ENCODE data around the gene ITPR2. TPM values are rescaled to one million over a fixed set of nuclear protein-coding genes. Genes with fewer than 3 reads are reported as not detected.
"Not testable (repeated sequence)": the region's sequence is repeated elsewhere in the genome, so short reads cannot be mapped to it uniquely, and the experiment has no call there.

Gene ITPR2
- total RNA-seq, 1 donor from 2014 or later, result 35.1 TPM

DNA sequence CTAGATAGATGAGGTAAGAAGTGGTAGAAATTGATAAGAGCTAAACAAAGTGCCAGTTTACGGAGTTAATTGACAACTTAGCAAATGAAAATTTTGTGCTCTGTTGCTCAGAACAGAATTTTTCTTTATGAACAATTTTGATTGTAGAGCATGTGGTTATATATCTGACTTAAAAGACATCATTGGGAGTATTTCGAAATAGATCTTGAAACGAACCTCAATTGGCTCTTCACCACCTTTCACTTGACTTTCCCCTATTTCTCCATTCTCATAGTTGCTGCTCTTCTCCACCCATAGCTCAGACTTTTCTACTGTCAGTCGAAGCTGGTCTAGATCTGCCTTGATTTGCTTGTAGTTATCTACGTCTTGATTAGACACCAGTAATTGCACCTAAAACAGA lies 212.1 kb downstream of the ITPR2 start:
- ATAC-seq, result no peak

DNA sequence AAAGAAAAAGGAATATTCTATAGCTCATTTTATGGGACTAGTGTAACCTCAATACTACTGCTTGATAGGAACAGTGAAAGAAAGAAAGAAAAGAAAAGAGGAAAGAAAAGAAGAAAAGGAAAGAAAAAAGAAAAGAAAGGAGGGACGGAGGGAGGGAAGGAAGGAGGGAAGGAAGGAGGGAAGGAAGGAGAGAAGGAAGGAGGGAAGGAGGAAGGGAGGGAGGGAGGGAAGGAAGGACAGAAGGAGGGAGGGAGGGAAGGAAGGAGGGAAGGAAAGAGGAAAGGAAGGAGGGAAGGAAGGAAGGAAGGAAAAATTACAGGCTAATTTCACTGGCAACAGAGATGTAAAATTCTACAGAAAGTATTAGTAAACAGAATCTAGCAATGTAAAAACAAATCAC lies 215.5 kb downstream of the ITPR2 start:
- ATAC-seq, result no peak

DNA sequence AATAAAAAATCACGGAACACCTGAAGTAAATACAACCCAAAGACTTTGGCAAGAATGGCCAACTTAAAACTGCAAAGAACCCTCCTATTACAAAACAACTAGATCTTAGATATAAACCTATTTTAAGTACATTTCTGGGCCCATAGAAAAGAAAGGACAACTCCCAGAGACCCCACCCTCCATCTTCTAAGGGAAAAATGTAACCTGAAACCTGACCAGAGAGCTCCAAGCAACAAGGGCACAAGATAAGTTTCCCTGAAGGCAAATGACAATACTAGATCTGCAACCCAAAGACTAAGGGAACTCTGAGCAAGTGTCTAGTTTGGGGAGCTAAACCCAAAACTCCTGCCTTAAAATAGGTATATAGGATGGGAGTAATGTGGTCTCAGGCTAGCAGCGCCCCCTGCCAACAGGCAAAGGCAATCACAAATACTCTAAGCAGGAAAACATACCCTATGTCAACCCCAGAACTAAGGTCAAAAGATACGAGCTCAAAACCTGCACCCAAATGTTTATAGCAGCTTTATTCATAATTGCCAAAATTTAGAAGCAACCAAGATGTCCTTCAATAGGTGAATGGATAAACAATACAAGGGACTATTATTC lies 218.9 kb downstream of the ITPR2 start:
- ATAC-seq, result no peak

DNA sequence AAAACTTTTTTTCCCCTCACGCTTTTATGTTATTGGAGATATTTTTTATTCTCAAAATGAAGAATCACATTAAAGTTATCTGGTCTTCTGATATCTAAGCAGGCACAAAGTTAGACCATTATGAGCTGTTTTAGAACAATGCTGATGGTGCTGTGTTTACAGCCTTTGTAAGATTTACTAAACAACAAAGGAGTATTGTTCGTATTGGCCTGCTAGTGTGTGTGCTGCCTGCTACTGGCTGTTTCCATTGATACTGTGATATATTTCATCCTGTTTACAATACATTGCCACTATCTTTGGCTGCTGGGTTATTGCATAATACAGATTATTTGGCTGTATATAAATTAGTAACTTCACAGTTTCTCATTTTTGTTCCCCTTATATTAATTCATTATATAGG lies 220.8 kb downstream of the ITPR2 start:
- no peak for ATAC-seq

DNA sequence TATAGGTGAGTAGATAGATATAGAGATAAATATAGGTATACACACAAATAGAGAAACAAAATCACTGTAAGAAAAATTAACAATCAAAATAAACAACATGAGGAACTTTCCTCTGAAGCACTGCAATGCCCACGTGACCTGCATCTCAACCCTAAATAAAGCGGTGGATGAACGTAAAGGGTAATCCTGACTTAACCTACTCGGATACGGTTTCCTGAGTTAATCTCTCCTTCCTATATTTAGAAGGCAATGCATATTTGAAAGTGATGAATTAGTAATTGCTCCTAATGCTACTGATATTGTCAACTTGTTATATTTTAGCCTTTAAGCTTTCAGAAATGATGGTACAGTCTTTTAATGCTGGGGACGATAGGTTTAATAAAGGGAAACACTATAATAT lies 221.4 kb downstream of the ITPR2 start:
- ATAC-seq, result no peak

DNA sequence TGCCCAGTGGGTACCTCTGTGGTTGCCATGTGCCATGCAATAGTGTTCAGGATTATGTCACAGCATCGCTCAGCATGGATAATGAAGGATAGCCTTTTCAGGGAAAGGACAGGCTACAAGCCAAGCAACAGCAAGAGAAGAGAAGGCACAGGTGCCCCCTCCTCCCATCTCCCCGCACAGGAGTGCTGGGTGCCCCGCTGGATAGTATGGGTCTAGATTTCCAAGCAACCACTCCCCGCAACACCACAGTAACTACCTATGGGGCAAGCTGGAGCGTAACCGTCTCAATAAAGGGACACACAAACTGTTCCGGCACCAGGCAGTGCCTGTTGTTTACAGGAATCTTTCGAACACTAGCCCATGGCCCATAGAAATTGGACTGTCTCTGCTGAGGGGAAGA lies 222.2 kb downstream of the ITPR2 start:
- no peak for ATAC-seq

DNA sequence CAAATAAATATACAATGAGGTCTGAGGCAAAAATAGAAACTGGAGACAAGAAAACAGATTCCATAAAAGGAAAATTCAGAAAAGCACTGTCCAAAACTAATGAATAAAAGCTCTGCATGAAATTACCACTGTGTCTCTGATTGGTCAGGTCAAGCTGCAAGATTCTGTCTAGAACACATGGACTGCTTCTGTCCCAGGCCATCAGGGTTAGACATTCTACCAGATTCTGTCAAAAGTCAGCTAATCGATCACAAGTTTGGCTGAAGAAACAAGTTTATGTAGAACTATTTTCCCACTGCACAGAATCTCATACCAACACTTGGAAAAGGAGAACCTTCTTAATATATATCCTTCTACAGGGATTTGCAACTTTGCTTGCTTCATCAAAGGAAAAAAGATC lies 223.0 kb downstream of the ITPR2 start:
- ATAC-seq, result no peak

DNA sequence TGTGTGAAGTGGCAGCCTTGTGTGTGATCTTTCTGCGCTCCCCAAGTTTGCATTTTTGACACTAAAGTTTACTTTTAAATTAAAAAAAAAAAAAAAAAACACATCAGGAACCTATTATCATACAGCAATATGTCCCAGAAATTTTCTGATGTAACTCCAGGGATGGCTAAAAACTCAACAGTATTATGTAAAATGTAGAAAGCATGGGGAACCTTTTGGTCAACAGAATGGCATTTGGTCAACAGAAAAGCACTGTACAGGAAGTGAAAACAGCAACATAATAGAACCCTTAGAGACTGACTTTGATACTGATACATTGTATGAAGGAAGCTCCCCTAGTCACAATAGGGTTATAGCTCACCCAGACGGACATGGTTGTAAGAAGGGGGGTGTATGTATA lies 224.3 kb downstream of the ITPR2 start:
- ATAC-seq, result no peak

DNA sequence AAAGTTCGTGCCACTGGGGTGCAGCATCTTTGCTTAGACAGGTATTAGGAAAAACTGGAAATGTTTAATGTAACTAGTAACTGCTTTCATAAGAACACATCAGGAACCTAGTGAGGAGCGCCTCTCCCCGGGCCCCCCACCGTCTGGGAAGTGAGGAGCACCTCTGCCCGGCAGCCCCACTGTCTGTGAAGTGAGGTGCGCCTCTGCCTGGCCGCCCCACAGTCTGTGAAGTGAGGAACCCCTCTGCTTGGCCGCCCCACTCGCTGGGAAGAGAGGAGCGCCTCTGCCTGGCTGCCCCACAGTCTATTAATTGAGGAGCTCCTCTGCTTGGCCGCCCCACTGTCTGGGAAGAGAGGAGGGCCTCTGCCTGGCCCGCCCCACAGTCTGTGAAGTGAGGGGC lies 224.7 kb downstream of the ITPR2 start:
- no peak for ATAC-seq

DNA sequence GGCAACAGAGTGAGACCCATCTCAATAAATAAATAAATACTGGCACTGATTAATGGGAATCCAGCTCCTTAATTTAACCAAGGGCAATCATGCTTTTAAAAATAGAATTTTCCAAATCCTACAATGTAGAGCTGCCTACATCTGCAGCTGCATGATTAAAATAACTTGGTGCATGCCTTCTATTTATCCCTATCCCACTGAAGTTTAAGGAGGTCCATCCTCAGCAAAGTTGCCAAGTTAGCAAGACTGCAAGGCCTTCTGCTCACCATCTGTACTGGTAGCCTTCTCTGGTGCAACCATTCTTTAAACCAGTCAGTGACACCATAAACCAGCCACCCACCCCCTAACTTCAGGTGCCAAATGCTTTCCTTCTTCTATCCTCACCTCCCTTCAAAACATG lies 226.1 kb downstream of the ITPR2 start:
- ATAC-seq, result no peak

DNA sequence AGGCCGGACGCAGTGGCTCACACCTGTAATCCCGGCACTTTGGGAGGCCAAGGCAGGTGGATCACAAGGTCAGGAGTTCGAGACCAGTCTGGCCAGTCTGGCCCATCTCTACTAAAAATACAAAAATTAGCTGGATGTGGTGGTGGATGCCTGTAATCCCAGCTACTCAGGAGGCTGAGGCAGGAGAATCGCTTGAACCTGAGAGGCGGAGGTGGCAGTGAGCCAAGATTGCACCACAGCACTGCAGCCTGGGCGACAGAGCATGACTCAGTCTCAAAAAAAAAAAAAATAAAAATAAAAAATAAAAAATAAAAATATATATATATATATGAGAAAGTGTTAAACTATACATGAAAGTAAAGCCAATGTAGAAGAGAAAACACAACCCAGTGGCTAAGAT lies 228.2 kb downstream of the ITPR2 start:
- not testable (repeated sequence) for ATAC-seq

DNA sequence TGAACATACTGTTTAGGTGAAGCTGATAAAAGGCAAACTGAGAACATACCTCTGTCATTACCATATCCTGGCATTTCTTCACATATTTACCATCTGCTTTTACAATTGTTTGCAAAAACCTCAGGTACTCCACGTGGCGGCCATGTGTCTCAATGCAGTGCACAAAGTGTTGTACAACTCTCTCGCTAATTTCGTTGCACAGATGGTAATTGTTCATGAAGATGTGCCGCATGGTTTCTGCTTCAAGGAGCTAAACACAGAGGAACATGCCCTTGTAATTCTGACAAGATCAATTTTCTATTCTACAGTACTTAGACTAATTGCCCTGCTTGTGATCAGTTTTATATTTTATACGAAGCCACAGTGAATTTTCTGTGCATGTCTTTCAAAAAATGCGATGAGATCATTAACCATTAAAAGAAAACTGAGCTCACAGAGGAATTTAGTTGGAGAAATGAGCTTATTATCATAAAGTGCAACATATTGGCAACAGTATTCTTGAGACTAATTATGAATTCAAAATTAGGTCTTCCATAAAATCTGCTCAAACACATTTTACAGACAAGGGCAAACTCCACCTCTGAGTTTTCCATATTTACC lies 233.8 kb downstream of the ITPR2 start:
- ATAC-seq, result no peak

DNA sequence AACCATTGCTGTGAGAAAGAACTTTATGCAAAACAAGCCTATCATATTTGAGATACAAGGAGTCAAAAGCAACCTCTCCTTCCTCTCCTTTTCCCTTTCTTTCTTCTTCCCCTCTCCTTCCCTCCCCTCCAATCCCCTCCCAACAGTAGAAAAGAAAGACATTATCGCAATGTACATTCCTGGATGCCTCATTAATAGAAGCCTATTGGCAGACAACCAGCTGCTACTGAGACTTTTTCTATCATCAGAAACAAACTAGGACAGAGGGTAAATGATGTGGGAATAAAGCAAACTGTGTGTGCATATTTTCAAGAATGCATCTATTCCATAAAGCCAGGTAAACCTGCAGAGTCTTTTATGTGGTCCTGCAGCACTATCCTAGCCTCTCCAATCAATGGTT lies 237.2 kb downstream of the ITPR2 start:
- no peak for ATAC-seq

DNA sequence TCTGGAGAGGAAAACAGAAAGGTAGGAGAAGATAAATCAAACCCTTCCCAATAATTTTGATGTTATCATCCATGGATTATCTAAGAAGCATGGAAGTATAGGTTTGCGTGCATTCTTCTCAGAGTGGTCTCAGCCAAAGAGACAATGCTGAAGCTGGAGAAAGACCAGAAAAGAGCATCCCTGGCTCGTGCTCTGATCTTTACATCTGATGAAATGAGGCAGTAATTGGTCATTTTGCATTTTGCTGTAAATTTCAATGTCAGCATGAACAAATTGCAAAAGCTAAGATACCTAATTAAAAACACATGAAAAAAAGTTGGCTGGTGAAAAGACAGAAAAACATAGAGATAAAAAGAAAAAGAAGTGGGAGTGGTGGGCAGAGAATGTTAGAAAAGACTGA lies 252.4 kb downstream of the ITPR2 start:
- no peak for ATAC-seq

DNA sequence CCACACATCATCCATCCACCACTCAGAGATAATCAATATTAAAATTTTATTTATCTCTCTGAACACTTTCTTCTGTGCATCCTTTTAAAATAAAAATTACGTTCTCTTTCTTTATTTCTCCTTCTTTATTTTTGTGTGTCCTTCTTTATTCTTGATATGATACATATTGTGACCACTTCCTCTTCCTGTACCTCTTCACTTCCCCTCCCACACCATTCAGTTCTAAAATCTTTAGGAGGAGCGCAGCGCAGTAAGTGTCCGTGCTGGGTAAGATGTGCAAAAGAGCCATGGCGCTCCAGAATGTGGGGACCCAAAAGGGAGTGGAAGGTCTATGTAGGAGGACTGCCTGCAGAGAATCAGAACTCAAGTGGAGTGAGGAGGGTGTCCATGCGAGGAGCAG lies 256.7 kb downstream of the ITPR2 start:
- ATAC-seq, result peak; percentile 35

DNA sequence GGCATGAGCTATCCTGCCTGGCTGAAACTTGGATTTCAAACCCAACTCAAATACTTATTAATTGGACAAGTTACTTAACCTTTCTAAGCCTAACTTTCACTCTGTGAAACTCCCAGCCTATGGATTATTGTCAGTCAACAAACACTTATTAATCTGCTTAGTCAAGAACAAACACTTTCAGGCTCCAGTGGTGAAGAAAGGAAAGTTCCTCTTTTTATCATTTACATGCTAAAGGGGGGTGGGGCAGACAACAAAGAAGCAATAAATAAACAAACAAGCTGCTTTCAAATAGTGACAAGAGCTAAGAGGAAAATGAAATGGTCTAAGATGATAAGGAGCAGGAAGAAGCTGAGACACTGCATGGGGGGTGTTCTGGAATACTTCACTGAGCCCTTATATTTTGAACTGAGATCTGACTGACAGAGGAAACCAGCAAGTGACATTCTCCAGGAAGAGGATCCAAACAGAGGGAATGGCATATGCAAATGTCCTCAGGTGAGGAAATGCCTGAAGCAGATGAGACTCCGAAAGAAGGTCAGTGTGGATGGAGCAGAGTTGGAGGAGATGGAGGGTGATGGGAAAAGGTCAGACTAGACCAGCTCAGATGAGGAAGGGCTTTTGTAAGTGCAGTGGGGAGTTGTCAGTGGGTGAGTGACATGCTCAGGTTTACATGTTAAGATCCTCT lies 259.6 kb downstream of the ITPR2 start:
- ATAC-seq, result no peak

DNA sequence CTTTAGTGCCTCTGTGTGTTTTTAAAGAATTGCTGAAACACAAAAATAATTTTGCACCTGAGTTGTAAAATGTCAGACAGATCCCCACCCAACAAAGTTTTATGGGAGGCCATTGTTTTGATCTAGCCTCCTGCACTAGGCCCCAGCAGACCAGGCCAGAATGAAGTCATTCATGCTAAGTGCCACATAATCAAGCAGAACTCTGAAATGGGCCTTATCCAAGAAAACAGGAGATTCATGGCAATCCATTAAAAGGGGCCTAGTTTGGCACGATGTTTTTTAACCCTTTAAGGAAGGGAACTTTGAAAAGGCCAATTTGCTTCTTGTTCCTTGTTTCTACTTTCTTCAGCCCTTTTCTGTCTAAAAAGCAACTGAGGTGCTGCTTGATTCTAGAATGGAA lies 260.9 kb downstream of the ITPR2 start:
- ATAC-seq, result no peak

DNA sequence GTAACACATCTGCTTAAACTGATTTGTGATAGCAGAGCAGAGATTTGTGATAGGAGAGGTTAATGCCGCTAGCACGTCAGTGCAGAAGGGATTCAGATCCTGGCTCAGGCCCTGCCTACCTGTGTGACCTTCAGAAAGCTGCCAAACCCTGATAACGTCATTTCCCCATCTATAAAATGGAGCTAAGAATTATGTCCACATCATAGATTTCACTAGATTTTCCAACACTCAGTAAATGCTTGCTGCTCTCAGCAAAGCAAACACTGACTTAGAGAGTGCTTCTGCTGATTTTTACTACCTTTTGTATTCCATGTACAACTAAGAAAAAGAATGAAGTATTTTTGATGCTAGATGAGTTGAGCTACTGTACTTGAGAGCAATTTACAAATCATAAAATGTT lies 261.4 kb downstream of the ITPR2 start:
- no peak for ATAC-seq

DNA sequence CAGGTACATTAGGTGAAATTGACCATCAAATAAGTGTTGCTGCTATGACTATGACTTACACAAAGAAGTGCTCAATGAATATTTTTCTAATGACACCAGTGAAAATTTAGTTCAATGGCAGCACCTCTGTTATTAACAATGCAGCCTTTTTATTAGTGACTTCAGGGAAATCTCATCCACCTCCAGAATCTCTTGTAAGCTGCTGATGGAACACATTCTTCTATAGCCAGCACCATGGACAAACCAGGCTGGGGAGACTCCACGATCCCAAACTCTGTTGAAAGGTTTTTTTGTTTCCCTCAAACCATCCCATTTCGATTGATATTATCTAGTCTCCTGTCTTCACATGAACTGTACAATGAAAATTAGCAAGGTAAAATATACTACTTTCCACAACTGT lies 265.9 kb downstream of the ITPR2 start:
- no peak for ATAC-seq

DNA sequence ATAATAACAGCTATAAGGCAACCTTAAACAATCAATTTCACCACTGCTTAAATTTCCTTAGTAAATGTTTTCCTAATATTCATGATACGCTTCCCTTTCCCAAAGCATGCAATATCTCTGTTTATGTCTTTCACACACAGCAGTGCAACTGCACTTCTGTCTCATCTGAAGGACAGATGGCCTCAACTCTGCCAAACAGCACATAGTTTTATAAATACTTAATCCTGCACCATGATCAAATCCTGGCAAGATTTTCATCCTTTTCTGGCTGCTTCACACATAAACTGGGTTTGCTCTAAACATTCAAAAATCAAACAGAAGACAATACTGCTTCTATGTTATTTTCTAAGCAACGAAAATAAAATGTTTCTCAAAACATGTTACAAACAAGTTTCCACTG lies 266.3 kb downstream of the ITPR2 start:
- ATAC-seq, result no peak

DNA sequence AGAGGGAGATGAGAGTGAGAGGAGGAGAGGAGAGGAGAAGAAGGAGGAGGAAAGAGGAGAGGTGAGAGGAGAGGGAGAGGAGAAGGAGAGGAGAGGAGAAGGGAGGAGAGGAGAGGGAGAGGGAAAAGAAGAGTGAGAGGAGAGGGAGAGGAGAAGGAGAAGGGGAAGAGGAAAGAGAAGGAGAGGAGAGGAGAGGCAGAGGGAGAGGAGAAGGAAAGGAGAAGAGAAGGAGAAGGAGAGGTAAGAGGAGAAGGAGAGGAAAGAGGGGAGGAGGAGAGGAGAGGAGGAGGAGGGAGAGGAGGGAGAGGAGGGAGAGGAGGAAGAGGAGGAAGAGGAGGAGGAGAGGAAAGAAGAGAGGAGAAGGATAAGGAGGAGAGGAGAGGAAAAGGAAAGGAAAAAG lies 266.8 kb downstream of the ITPR2 start:
- ATAC-seq, result no peak

DNA sequence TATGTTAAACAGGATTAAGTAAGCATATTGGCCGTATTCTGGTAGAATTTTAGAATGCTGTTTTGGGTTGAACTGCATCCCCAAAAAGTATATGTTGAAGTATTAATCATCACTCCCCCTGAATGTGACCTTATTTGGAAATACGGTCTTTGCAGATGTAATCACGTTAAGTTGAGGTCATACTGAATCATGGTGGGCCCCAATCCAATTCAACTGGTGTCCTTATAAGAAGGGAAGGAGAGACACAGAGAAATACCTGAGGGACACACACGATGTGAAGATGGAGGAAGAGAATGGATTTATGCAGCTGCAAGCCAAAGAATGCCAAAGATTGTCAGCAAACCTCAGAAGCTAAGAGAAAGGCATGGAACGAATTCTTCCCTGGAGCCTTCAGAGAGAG lies 268.6 kb downstream of the ITPR2 start:
- no peak for ATAC-seq

DNA sequence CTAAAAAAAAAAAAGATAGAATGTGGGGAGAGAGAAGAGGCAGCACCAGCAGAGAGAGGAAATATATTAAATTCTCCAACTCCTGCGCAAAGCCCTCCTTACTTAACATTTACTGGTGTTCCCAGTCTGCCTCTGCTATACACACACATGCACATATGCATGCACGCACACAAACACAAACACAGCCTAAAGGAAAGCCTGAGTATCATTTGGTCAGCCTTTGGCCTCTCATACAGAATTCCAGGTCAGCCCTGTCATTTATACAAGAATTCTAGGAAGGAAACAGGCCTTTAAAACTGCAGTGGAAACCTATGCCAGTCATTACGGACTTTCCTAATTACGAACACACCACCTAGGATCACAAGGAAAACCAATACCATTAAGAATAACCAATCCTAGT lies 269.4 kb downstream of the ITPR2 start:
- no peak for ATAC-seq

DNA sequence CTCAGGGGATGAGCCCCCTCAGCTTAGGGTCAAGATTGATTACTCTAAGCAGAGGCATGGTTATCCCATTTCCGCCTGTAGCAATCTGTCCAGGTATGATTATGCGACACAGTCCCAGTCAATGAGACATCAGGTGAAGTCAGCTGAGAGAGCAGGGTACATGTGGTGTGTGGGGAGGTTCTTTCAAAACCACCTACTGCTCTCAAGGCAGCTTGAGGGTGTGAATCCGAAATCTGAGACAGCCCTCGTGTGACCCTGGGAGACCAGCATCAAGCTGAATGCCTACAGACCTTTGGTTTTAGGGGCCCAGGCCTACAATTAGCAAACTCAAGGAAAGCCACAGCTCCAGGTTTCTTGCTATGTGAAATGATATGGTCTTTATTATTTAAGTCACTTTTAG lies 275.7 kb downstream of the ITPR2 start:
- no peak for ATAC-seq

DNA sequence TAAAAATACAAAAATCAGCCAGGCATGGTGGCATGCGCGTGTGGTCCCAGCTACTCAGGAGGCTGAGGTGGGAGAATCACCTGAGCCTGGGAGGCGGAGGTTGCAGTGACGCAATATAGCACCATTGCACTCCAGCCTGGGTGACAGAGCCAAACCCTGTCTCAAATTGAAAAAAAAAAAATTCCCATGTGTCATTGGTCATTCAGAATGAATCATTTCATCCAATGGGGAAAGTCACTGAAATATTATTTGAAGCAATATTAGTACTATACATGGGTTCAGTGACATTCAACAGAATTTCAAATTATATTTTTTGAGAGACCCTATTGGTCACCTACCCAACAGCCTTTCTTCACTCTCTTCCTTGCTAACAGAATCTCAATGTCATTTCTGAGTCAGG lies 276.1 kb downstream of the ITPR2 start:
- ATAC-seq, result no peak
